Right lobe of liver (tissue), 6 donors: ENCODE data around the gene RELA. TPM values are rescaled to one million over a fixed set of nuclear protein-coding genes. Genes with fewer than 3 reads are reported as not detected.

ENCODE experiments used
- ATAC-seq, 4 donors: fragments of 200-7000 bp; cut with Tn5 transposase; one replicate each; pipeline ENCODE4 v1.9.1; 2020; ENCODE audit warnings: mild to moderate bottlenecking in 4 of 4, moderate library complexity in 4 of 4
- DNase-seq, 3 donors: peaks; one replicate each; pipeline ENCODE4 v3.0.0-alpha.2; 2020
- H3K27ac ChIP-seq, 3 donors: fragments of 200-600 bp; one replicate each; pipeline ENCODE4 v1.8.0; 2022
- H3K27me3 ChIP-seq, 2 donors: fragments of 200-600 bp; one replicate each; pipeline ENCODE4 v1.8.0; 2022
- H3K36me3 ChIP-seq, 4 donors: fragments of 200-600 bp; sonication (generic) in 1 of 4; one replicate each; pipeline versions ENCODE4 v1.5.1 to v1.8.0; 2017 to 2022; ENCODE audit warnings: control low read depth in 1 of 4
- H3K4me1 ChIP-seq, 4 donors: fragments of 200-600 bp; sonication (generic) in 1 of 4; one replicate each; pipeline versions ENCODE4 v1.5.1 to v1.8.0; 2017 to 2022; ENCODE audit warnings: control low read depth in 1 of 4
- H3K4me3 ChIP-seq, 3 donors: fragments of 200-600 bp; one replicate each; pipeline ENCODE4 v1.8.0; 2022
- H3K9me3 ChIP-seq, 4 donors: fragments of 200-600 bp; sonication (generic) in 1 of 4; one replicate each; pipeline versions ENCODE4 v1.5.1 to v1.8.0; 2017 to 2022; ENCODE audit warnings: control low read depth in 1 of 4
- POLR2A ChIP-seq: fragments of 450-650 bp; IDR thresholded peaks from one replicate; pipeline ENCODE4 v1.6.1; 2017; ENCODE audit warnings: antibody characterized with exemption, mild to moderate bottlenecking
- WGBS: methylation state at CpG from one replicate; pipeline ENCODE4 v1.1.6; 2018; ENCODE audit warnings: low coverage, low lambda C conversion rate; ENCODE audit not compliant: insufficient coverage; ENCODE audit errors: missing lambda C conversion rate; 5-methylcytosine and 5-hydroxymethylcytosine counted together
- intact Hi-C, 2 donors: fragments of 100-400 bp; cut with DNase I; formaldehyde crosslinking; loops; one replicate each; pipeline versions ENCODE4 v1.11.2 to v1.14.1; 2022
- total RNA-seq, 6 experiments: library from RNA; depleted of rRNA in 2 of 6; stranded (reverse); fragments of >200 nt in 2 of 6; fragmentation: NEBNext Ultra II Directional in 3 of 6; extraction: Animal tissue kit (Norgen Biotek cat#: 25700) in 3 of 6; gene quantifications; one replicate each; pipeline versions ENCODE4 v1.1.0 to v1.2.4, GENCODE V29; 2016 to 2023
- TF ChIP-seq, protein P1 (sequence below), 4 donors: fragments of 200-600 bp in 3 of 4; fragments of 450-650 bp in 1 of 4; IDR thresholded peaks; one replicate each; pipeline versions ENCODE4 v1.5.1 to v1.8.0; 2016 to 2022; ENCODE audit warnings: antibody characterized with exemption in 4 of 4, mild to moderate bottlenecking in 2 of 4
- donor health status: DM: no; HTN: yes; CAD: no.
- donor health status: DM: no; HTN: no; CAD: no.
- donor health status: DM: no; HTN: no; CAD: no.
- donor health status: DM: no; HTN: yes; CAD: no.
- donor health status: DM: no; HTN: yes; CAD: no.

The RELA gene
- total RNA-seq, 6 experiments from 2014 or later, result 27.8 to 51.1 (median 41.9) TPM

GRCh38 chr11:65646288-65646957 is 16.3 kb downstream of the RELA start:
- Histone ChIP-seq H3K36me3 (peaks cover 0 to 3% (median 0%) of the 10 kb centered on the region in 4 donors), H3K4me1 (peaks cover 0 to 25% (median 2%) of the 10 kb centered on the region in 4 donors), H3K27me3 (no peaks in the 10 kb centered on the region), H3K27ac (peak overlapping the region in 1 of 3 donors; percentile 30), H3K9me3 (no peaks in the 10 kb centered on the region), H3K4me3 (no peak overlapping the region)
- no peak for DNase-seq
- no peak for TF ChIP-seq POLR2A
- TF ChIP-seq, protein P1, sequence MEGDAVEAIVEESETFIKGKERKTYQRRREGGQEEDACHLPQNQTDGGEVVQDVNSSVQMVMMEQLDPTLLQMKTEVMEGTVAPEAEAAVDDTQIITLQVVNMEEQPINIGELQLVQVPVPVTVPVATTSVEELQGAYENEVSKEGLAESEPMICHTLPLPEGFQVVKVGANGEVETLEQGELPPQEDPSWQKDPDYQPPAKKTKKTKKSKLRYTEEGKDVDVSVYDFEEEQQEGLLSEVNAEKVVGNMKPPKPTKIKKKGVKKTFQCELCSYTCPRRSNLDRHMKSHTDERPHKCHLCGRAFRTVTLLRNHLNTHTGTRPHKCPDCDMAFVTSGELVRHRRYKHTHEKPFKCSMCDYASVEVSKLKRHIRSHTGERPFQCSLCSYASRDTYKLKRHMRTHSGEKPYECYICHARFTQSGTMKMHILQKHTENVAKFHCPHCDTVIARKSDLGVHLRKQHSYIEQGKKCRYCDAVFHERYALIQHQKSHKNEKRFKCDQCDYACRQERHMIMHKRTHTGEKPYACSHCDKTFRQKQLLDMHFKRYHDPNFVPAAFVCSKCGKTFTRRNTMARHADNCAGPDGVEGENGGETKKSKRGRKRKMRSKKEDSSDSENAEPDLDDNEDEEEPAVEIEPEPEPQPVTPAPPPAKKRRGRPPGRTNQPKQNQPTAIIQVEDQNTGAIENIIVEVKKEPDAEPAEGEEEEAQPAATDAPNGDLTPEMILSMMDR (IDR thresholded peaks at IDR 0.05), result no peak
- no peak for ATAC-seq
- WGBS, result 90% methylated on average over 16 of the region's 68 CpGs
- intact Hi-C loops, result no loop called here

DNA sequence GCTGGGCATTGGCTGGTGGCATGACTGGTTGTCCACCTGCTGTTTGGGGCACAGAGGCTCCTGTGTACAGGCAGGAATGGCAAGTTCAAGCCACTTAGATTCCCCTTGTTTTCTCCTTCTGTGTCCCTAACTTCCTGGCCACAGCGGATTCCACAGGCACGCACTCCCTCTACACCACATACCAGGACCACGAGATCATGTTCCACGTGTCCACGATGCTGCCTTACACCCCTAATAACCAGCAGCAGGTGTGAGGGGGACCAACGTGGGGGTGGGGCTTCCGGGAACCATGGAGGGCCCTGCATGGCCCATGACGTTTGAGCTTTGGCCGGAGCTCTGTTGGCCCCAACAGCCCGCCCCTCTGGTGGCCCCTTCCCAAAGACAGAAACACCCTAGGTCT is 17.0 kb downstream of the RELA start:
- Histone ChIP-seq H3K4me1 (peaks cover 0 to 18% (median 0%) of the 10 kb centered on the region in 4 donors), H3K36me3 (peaks cover 0 to under 1% (median 0%) of the 10 kb centered on the region in 4 donors), H3K4me3 (no peak overlapping the region), H3K27ac (no peak overlapping the region), H3K9me3 (no peaks in the 10 kb centered on the region), H3K27me3 (no peaks in the 10 kb centered on the region)
- intact Hi-C loops, result no loop called here
- WGBS, result 80% methylated on average over 5 of the region's 10 CpGs
- TF ChIP-seq POLR2A, result no peak
- TF ChIP-seq, protein P1 (IDR thresholded peaks at IDR 0.05), result no peak
- DNase-seq (no peak), ATAC-seq (no peak)

DNA sequence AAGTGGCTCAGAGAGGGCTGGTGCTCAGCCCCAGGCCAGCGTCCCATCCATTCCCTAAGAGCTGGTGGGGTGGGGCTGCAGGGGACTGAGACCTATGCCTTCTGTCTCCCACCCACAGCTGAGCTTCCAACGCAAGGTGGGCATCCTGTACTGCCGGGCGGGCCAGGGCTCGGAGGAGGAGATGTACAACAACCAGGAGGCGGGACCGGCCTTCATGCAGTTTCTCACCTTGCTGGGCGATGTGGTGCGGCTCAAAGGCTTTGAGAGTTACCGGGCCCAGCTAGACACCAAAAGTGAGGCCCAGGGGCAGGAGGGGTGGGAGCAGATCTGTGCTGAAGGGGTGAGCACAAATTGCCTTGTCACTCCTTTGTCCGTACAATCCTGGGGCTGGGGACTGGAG is 17.9 kb downstream of the RELA start:
- ATAC-seq (no peak), DNase-seq (no peak)
- H3K9me3 ChIP-seq, result no peaks in the 10 kb centered on the region
- intact Hi-C loops, result no loop called here
- H3K4me1 ChIP-seq, result peaks cover 0 to 18% (median 0%) of the 10 kb centered on the region in 4 donors
- H3K27ac ChIP-seq, result no peak overlapping the region
- no peak overlapping the region for H3K4me3 ChIP-seq
- no peak for TF ChIP-seq POLR2A
- TF ChIP-seq, protein P1 (IDR thresholded peaks at IDR 0.05), result no peak
- no peaks in the 10 kb centered on the region for H3K27me3 ChIP-seq
- H3K36me3 ChIP-seq, result no peaks in the 10 kb centered on the region
- WGBS, result 90% methylated on average over 10 of the region's 11 CpGs

DNA sequence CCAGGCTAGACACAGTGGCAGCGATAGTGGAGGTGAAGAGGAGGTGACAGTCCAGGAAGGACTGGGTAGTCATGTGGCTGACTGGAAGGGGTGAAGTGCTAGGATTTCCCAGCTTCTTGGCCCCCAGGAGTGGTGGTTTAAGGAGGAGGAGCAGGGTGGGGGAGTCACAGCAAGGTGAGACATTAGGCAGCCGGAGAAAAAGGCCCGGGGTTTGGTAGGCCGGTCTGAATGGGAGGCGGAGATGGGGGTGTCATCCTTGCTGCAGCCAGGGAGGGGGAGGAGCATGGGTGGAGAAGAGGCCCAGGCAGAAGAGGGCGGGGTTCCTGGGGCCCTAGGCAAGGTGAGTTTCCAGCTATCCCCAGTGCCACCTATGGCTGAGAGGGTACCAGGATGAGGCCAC is 18.7 kb downstream of the RELA start:
- H3K27me3 ChIP-seq, result no peaks in the 10 kb centered on the region
- no peak for ATAC-seq
- no peaks in the 10 kb centered on the region for H3K36me3 ChIP-seq
- intact Hi-C loops, result no loop called here
- no peak overlapping the region for H3K4me3 ChIP-seq
- TF ChIP-seq, protein P1 (IDR thresholded peaks at IDR 0.05), result no peak
- TF ChIP-seq POLR2A, result no peak
- peaks cover 0 to 18% (median 2%) of the 10 kb centered on the region in 4 donors for H3K4me1 ChIP-seq
- DNase-seq, result no peak
- no peaks in the 10 kb centered on the region for H3K9me3 ChIP-seq
- 68% methylated on average over 6 of the region's 6 CpGs for WGBS
- no peak overlapping the region for H3K27ac ChIP-seq
